ENCODE results near the gene IMMT. TPM values are rescaled to one million over a fixed set of nuclear protein-coding genes. Genes with fewer than 3 reads are reported as not detected.

The IMMT gene
- total and polyA plus RNA-seq, 11 donors: 62.0 to 315 (median 219) TPM

- peaks cover 0 to 3% (median 0%) of the 10 kb centered on the region in 9 donors for H3K36me3 ChIP-seq
- no peak overlapping the region for H3K27ac ChIP-seq
- 87 to 92% (median 90%) methylated on average over 5 of the region's 5 CpGs for WGBS, 4 donors
- ATAC-seq (no peak), DNase-seq (no peak)
- H3K4me1 ChIP-seq: peaks cover 0 to 31% (median 10%) of the 10 kb centered on the region in 12 donors
- no peaks in the 10 kb centered on the region for H3K27me3 ChIP-seq
- no peak overlapping the region for H3K4me3 ChIP-seq
- H3K9me3 ChIP-seq: no peaks in the 10 kb centered on the region
- intact Hi-C loops (cut with DNase I): no loop called here
- no peak for TF ChIP-seq POLR2A (IDR thresholded peaks at IDR 0.05)
- no peak for TF ChIP-seq CTCF (IDR thresholded peaks at IDR 0.05)
These were observed 43.1 kb upstream of the IMMT start for GRCh38 chr2:86238354-86238753.

GRCh38 chr2:86237172-86237571 is 41.9 kb upstream of the IMMT start:
- Histone ChIP-seq H3K4me1 (peaks cover 0 to 29% (median 9%) of the 10 kb centered on the region in 12 donors), H3K36me3 (peaks cover 0 to 7% (median 0%) of the 10 kb centered on the region in 9 donors), H3K9me3 (no peaks in the 10 kb centered on the region), H3K4me3 (no peak overlapping the region), H3K27ac (no peak overlapping the region), H3K27me3 (no peaks in the 10 kb centered on the region)
- DNase-seq (no peak), ATAC-seq (no peak)
- intact Hi-C loops (cut with DNase I): no loop called here
- WGBS, 4 donors: 69 to 88% (median 78%) methylated on average over 5 of the region's 5 CpGs
- TF ChIP-seq POLR2A (IDR thresholded peaks at IDR 0.05) (no peak), CTCF (IDR thresholded peaks at IDR 0.05) (no peak)

GRCh38 chr2:86235196-86235980 is 40.1 kb upstream of the IMMT start:
- peak; percentile 89 to 94 (median 90) for ATAC-seq
- WGBS, 4 donors: 57 to 66% (median 58%) methylated on average over 12 of the region's 12 CpGs
- no peak for TF ChIP-seq POLR2A (IDR thresholded peaks at IDR 0.05)
- TF ChIP-seq CTCF (IDR thresholded peaks at IDR 0.05): no peak
- Histone ChIP-seq H3K36me3 (peaks cover 0 to 5% (median 0%) of the 10 kb centered on the region in 9 donors), H3K9me3 (no peaks in the 10 kb centered on the region), H3K27ac (peak overlapping the region in 10 of 12 donors; percentile 25 to 73 (median 61)), H3K4me3 (no peak overlapping the region), H3K4me1 (peaks cover 0 to 29% (median 9%) of the 10 kb centered on the region in 12 donors), H3K27me3 (no peaks in the 10 kb centered on the region)
- DNase-seq: no peak
- intact Hi-C loops (cut with DNase I): no loop called here

- ATAC-seq: no peak
- peaks cover 0 to 29% (median 9%) of the 10 kb centered on the region in 12 donors for H3K4me1 ChIP-seq
These were observed 39.4 kb upstream of the IMMT start for GRCh38 chr2:86234563-86235131.

More at GRCh38 chr2:86234563-86235131, 39.4 kb upstream of the IMMT start:
- Histone ChIP-seq H3K36me3 (peaks cover 0 to 5% (median 0%) of the 10 kb centered on the region in 9 donors), H3K9me3 (no peaks in the 10 kb centered on the region), H3K27ac (peak overlapping the region in 9 of 12 donors; percentile 12 to 73 (median 61)), H3K4me3 (no peak overlapping the region), H3K27me3 (no peaks in the 10 kb centered on the region)
- intact Hi-C loops (cut with DNase I): no loop called here
- 57 to 58% (median 58%) methylated on average over 3 of the region's 3 CpGs for WGBS, 4 donors
- DNase-seq: no peak
- no peak for TF ChIP-seq POLR2A (IDR thresholded peaks at IDR 0.05)
- TF ChIP-seq CTCF (IDR thresholded peaks at IDR 0.05): no peak
